BLaER1 treated with 17β-estradiol and CSF1 and Interleukin-3, amounts not matched to agents 10 nM and 100 nM (cell line): ENCODE data around the gene TENM4.
A peak's percentile ranks its signal among the peaks of the same experiment; 100 is the strongest.

ENCODE experiments used
- H3K27ac ChIP-seq, 11 experiments: shearing (Covaris generic); formaldehyde crosslinking; 2 replicates each; pipeline ENCODE4 v1.8.1; 2022
- H3K27me3 ChIP-seq, 11 experiments: shearing (Covaris generic); formaldehyde crosslinking; 2 replicates each; pipeline ENCODE4 v1.8.1; 2022
- H3K36me3 ChIP-seq, 11 experiments: shearing (Covaris generic); formaldehyde crosslinking; 2 replicates each; pipeline ENCODE4 v1.8.1; 2022
- H3K4me1 ChIP-seq, 10 experiments: shearing (Covaris generic); formaldehyde crosslinking; 2 replicates each; pipeline ENCODE4 v1.8.1; 2022
- H3K4me2 ChIP-seq, 11 experiments: shearing (Covaris generic); formaldehyde crosslinking; 2 replicates each; pipeline ENCODE4 v1.8.1; 2022
- H3K4me3 ChIP-seq, 10 experiments: shearing (Covaris generic); formaldehyde crosslinking; 2 replicates each; pipeline ENCODE4 v1.8.1; 2022
- H3K9ac ChIP-seq, 11 experiments: shearing (Covaris generic); formaldehyde crosslinking; 2 replicates each; pipeline ENCODE4 v1.8.1; 2022
- H3K9me3 ChIP-seq, 11 experiments: shearing (Covaris generic); formaldehyde crosslinking; replicated peaks in 1 of 11; 2 replicates each; pipeline ENCODE4 v1.8.1; 2022
- H4K20me1 ChIP-seq, 11 experiments: shearing (Covaris generic); formaldehyde crosslinking; 2 replicates each; pipeline ENCODE4 v1.8.1; 2022
- Cebpa-rat ChIP-seq, 11 experiments: shearing (Covaris generic); IDR thresholded peaks; 2 replicates each; pipeline ENCODE4 v1.8.1; 2022

Gene TENM4

GRCh38 chr11:78977009-78977408 lies 463.8 kb downstream of the TENM4 start:
- H3K4me3 ChIP-seq, result no peak overlapping the region
- peaks cover 0 to 5% (median 0%) of the 10 kb centered on the region in 11 experiments; a peak in 1 of 22 replicates for H4K20me1 ChIP-seq
- H3K4me1 ChIP-seq, result no peaks in the 10 kb centered on the region
- no peak overlapping the region for H3K27ac ChIP-seq
- TF ChIP-seq Cebpa-rat (IDR thresholded peaks at IDR 0.05), result no peak
- no peaks in the 10 kb centered on the region for H3K27me3 ChIP-seq
- no peak overlapping the region for H3K9ac ChIP-seq
- H3K4me2 ChIP-seq, result no peak overlapping the region
- no peaks in the 10 kb centered on the region for H3K36me3 ChIP-seq
- peaks cover 0 to 8% (median 0%) of the 10 kb centered on the region in 11 experiments; a peak in 2 of 22 replicates for H3K9me3 ChIP-seq

- Histone ChIP-seq H3K27me3 (no peaks in the 10 kb centered on the region), H3K36me3 (no peaks in the 10 kb centered on the region), H3K4me3 (no peak overlapping the region), H3K9ac (no peak overlapping the region), H3K4me1 (no peaks in the 10 kb centered on the region), H3K27ac (no peak overlapping the region), H4K20me1 (peaks cover 0 to 5% (median 0%) of the 10 kb centered on the region in 11 experiments; a peak in 1 of 22 replicates), H3K9me3 (peaks cover 0 to 8% (median 0%) of the 10 kb centered on the region in 11 experiments; a peak in 2 of 22 replicates), H3K4me2 (no peak overlapping the region)
- no peak for TF ChIP-seq Cebpa-rat (IDR thresholded peaks at IDR 0.05)
These were observed 465.7 kb downstream of the TENM4 start for GRCh38 chr11:78975081-78975480.

GRCh38 chr11:78973876-78974275 lies 467.0 kb downstream of the TENM4 start:
- Histone ChIP-seq H3K9ac (no peak overlapping the region), H4K20me1 (no peaks in the 10 kb centered on the region), H3K27me3 (no peaks in the 10 kb centered on the region), H3K4me1 (no peaks in the 10 kb centered on the region), H3K9me3 (peaks cover 0 to 8% (median 0%) of the 10 kb centered on the region in 11 experiments; a peak in 2 of 22 replicates), H3K36me3 (no peaks in the 10 kb centered on the region), H3K4me2 (no peak overlapping the region), H3K27ac (no peak overlapping the region), H3K4me3 (no peak overlapping the region)
- no peak for TF ChIP-seq Cebpa-rat (IDR thresholded peaks at IDR 0.05)

GRCh38 chr11:78972590-78972989 lies 468.2 kb downstream of the TENM4 start:
- H3K4me1 ChIP-seq, result no peaks in the 10 kb centered on the region
- no peak overlapping the region for H3K4me2 ChIP-seq
- no peak overlapping the region for H3K27ac ChIP-seq
- no peak overlapping the region for H3K4me3 ChIP-seq
- H4K20me1 ChIP-seq, result no peaks in the 10 kb centered on the region
- no peaks in the 10 kb centered on the region for H3K36me3 ChIP-seq
- TF ChIP-seq Cebpa-rat (IDR thresholded peaks at IDR 0.05), result no peak
- H3K9me3 ChIP-seq, result 0 out of 22 replicates have a peak, but pooled peaks cover 0 to under 1% (median 0%) of the 10 kb centered on the region in 11 experiments
- no peaks in the 10 kb centered on the region for H3K27me3 ChIP-seq
- no peak overlapping the region for H3K9ac ChIP-seq

- Histone ChIP-seq H3K27me3 (no peaks in the 10 kb centered on the region), H3K4me2 (no peak overlapping the region), H3K4me1 (peaks cover 0 to 3% (median 2%) of the 10 kb centered on the region in 10 experiments; a peak in 12 of 20 replicates), H3K9me3 (no peaks in the 10 kb centered on the region), H4K20me1 (no peaks in the 10 kb centered on the region), H3K4me3 (no peak overlapping the region), H3K27ac (no peak overlapping the region), H3K36me3 (no peaks in the 10 kb centered on the region), H3K9ac (no peak overlapping the region)
- no peak for TF ChIP-seq Cebpa-rat (IDR thresholded peaks at IDR 0.05)
These were observed 468.7 kb downstream of the TENM4 start for GRCh38 chr11:78972177-78972576.

- Histone ChIP-seq H3K9ac (no peak overlapping the region), H3K36me3 (no peaks in the 10 kb centered on the region), H3K27me3 (peaks cover 0 to 5% (median 0%) of the 10 kb centered on the region in 11 experiments; a peak in 2 of 22 replicates), H3K27ac (no peak overlapping the region), H3K4me3 (no peak overlapping the region), H3K9me3 (no peaks in the 10 kb centered on the region), H3K4me2 (no peak overlapping the region), H3K4me1 (peaks cover 9 to 16% (median 11%) of the 10 kb centered on the region in 10 experiments; a peak in 18 of 20 replicates), H4K20me1 (0 out of 22 replicates have a peak, but pooled peaks cover 0 to 3% (median 0%) of the 10 kb centered on the region in 11 experiments)
- TF ChIP-seq Cebpa-rat (IDR thresholded peaks at IDR 0.05), result no peak
These were observed 473.0 kb downstream of the TENM4 start for GRCh38 chr11:78967811-78968210.

GRCh38 chr11:78965432-78965831 lies 475.4 kb downstream of the TENM4 start:
- Histone ChIP-seq H3K9me3 (no peaks in the 10 kb centered on the region), H3K4me2 (no peak overlapping the region), H3K27ac (no peak overlapping the region), H3K9ac (no peak overlapping the region), H3K4me1 (peaks cover 17 to 35% (median 28%) of the 10 kb centered on the region in 10 experiments), H4K20me1 (peaks cover 0 to 3% (median 0%) of the 10 kb centered on the region in 11 experiments; a peak in 2 of 22 replicates), H3K27me3 (peaks cover 0 to 17% (median 0%) of the 10 kb centered on the region in 11 experiments; a peak in 4 of 22 replicates), H3K36me3 (no peaks in the 10 kb centered on the region), H3K4me3 (no peak overlapping the region)
- TF ChIP-seq Cebpa-rat (IDR thresholded peaks at IDR 0.05), result no peak

GRCh38 chr11:78961937-78962701 lies 478.7 kb downstream of the TENM4 start:
- peak overlapping the region; percentile 28 to 68 (median 54); a peak in 19 of 20 replicates for H3K4me3 ChIP-seq
- H3K9me3 ChIP-seq, result no peaks in the 10 kb centered on the region
- TF ChIP-seq Cebpa-rat (IDR thresholded peaks at IDR 0.05), result no peak
- peaks cover 0 to 17% (median 0%) of the 10 kb centered on the region in 11 experiments; a peak in 4 of 22 replicates for H3K27me3 ChIP-seq
- H3K27ac ChIP-seq, result no peak overlapping the region
- peak overlapping the region; percentile 74 to 93 (median 86) for H3K4me2 ChIP-seq
- H4K20me1 ChIP-seq, result peaks cover 0 to 3% (median 0%) of the 10 kb centered on the region in 11 experiments; a peak in 2 of 22 replicates
- H3K9ac ChIP-seq, result peak overlapping the region in 10 of 11 experiments; percentile 19 to 59 (median 40); a peak in 8 of 22 replicates
- no peaks in the 10 kb centered on the region for H3K36me3 ChIP-seq
- peaks cover 16 to 43% (median 32%) of the 10 kb centered on the region in 10 experiments for H3K4me1 ChIP-seq

- no peak for TF ChIP-seq Cebpa-rat (IDR thresholded peaks at IDR 0.05)
- Histone ChIP-seq H3K27ac (no peak overlapping the region), H4K20me1 (peaks cover 0 to under 1% (median 0%) of the 10 kb centered on the region in 11 experiments; a peak in 2 of 22 replicates), H3K4me2 (peak overlapping the region; percentile 74 to 93 (median 86); a peak in 21 of 22 replicates), H3K4me1 (peaks cover 8 to 34% (median 24%) of the 10 kb centered on the region in 10 experiments), H3K36me3 (no peaks in the 10 kb centered on the region), H3K4me3 (no peak overlapping the region), H3K27me3 (peaks cover 0 to 17% (median 0%) of the 10 kb centered on the region in 11 experiments; a peak in 4 of 22 replicates), H3K9ac (no peak overlapping the region), H3K9me3 (no peaks in the 10 kb centered on the region)
These were observed 479.6 kb downstream of the TENM4 start for GRCh38 chr11:78961247-78961646.
